LNCaP clone FGC (cell line): ENCODE measurements around the gene TSPAN31.

Experiments used
- DNase-seq: peaks from one replicate; pipeline ENCODE4 v3.0.0-alpha.2; 2011; ENCODE audit warnings: low read depth
- H3K4me3 ChIP-seq: 2 replicates; pipeline ENCODE4 v1.5.1; 2011; ENCODE audit warnings: mild to moderate bottlenecking, low read depth, low read length, control low read depth
- CTCF ChIP-seq: IDR thresholded peaks from 2 replicates; pipeline ENCODE4 v1.5.1; 2012; ENCODE audit warnings: mild to moderate bottlenecking; ENCODE audit not compliant: control insufficient read depth, insufficient read depth; ENCODE audit errors: extremely low read depth

TSPAN31 gene

GRCh38 chr12:57743769-57744168 lies 1.1 kb upstream of the TSPAN31 start:
- peak overlapping the region; percentile 71 for H3K4me3 ChIP-seq
- no peak for TF ChIP-seq CTCF
- DNase-seq = no peak

GRCh38 chr12:57744194-57744776 lies 554 bp upstream of the TSPAN31 start:
- DNase-seq = no peak
- TF ChIP-seq CTCF = no peak

GRCh38 chr12:57745485-57745881 lies 644 bp downstream of the TSPAN31 start:
- H3K4me3 ChIP-seq = peak overlapping the region; percentile 71
- TF ChIP-seq CTCF = no peak
- no peak for DNase-seq

More at GRCh38 chr12:57744194-57744776, 554 bp upstream of the TSPAN31 start:
- H3K4me3 ChIP-seq = peak overlapping the region; percentile 71

- DNase-seq = no peak
- no peak for TF ChIP-seq CTCF
- H3K4me3 ChIP-seq = peak overlapping the region; percentile 71
Measured at GRCh38 chr12:57746025-57746424, 1.2 kb downstream of the TSPAN31 start.

GRCh38 chr12:57749061-57749460 lies 4.2 kb downstream of the TSPAN31 start:
- H3K4me3 ChIP-seq = no peak overlapping the region
- no peak for DNase-seq
- no peak for TF ChIP-seq CTCF

- no peak for DNase-seq
- H3K4me3 ChIP-seq = peak overlapping the region; percentile 98
- no peak for TF ChIP-seq CTCF
Measured at GRCh38 chr12:57750561-57751431, 6.0 kb downstream of the TSPAN31 start.
